GM12878 (cell line): ENCODE measurements around the gene UTP14C. TPM values are rescaled to one million over a fixed set of nuclear protein-coding genes. Genes with fewer than 3 reads are reported as not detected.

Experiments used
- ATAC-seq: fragments of 200-7000 bp; cut with Tn5 transposase; 3 replicates; pipeline ENCODE4 v1.9.1; 2020; ENCODE audit warnings: mild to moderate bottlenecking, moderate library complexity
- BruUV-seq: library from RNA; stranded (reverse); fragments of 400-500 nt; replicated peaks from 2 replicates; lab custom pipeline; 2021; lab: Mats Ljungman, UMichigan
- CTCF ChIA-PET: fragments of 300-600 bp; sonication (Branson Sonifier 250); formaldehyde crosslinking; extraction: SDS; loops from one replicate; lab custom pipeline; 2021; ENCODE audit warnings: inconsistent platforms; lab: Yijun Ruan, JAX
- POLR2A ChIA-PET: fragments of 350-600 bp; formaldehyde crosslinking; extraction: SDS; loops from one replicate; lab custom pipeline; 2021; ENCODE audit warnings: inconsistent platforms; lab: Charles Lee
- RAD21 ChIA-PET: fragments of 300-600 bp; sonication (Branson Sonifier 250); formaldehyde crosslinking; loops from one replicate; lab custom pipeline; 2023; ENCODE audit warnings: antibody characterized with exemption; ENCODE audit not compliant: unreplicated experiment; lab: Charles Lee
- SMC1A ChIA-PET: fragments of 300-600 bp; sonication (Branson Sonifier 250); formaldehyde crosslinking; loops from one replicate; lab custom pipeline; 2023; ENCODE audit not compliant: unreplicated experiment, uncharacterized antibody; lab: Charles Lee
- DNase-seq: peaks from one replicate; pipeline ENCODE4 v3.0.0-alpha.2; 2011; ENCODE audit warnings: low read depth, low spot score
- FAIRE-seq: peaks from 3 replicates; lab custom pipeline; 2011; peaks lifted over from hg19 to GRCh38; lab: Jason Lieb, UNC
- H2AFZ ChIP-seq: 2 replicates; pipeline ENCODE4 v1.6.0; 2011; ENCODE audit warnings: low read depth, low read length, control low read depth; ENCODE audit not compliant: control insufficient read depth
- H3K27ac ChIP-seq: 2 replicates; pipeline ENCODE4 v1.5.1; 2011; ENCODE audit warnings: control low read depth; ENCODE audit not compliant: control insufficient read depth, insufficient read depth
- H3K27me3 ChIP-seq, 2 experiments: replicated peaks in 1 of 2; 2 replicates each; pipeline versions ENCODE4 v1.6.0 to v1.6.1; 2011; ENCODE audit warnings: low read length in 1 of 2; ENCODE audit not compliant: control insufficient read depth in 2 of 2, insufficient read depth in 2 of 2
- H3K36me3 ChIP-seq, 2 experiments: 2 replicates each; pipeline ENCODE4 v1.5.1; 2011; ENCODE audit warnings: low read length in 1 of 2; ENCODE audit not compliant: control insufficient read depth in 2 of 2, insufficient read depth in 2 of 2
- H3K4me1 ChIP-seq: 2 replicates; pipeline ENCODE4 v1.6.1; 2011; ENCODE audit warnings: mild to moderate bottlenecking, low read length, moderate library complexity, mixed read lengths; ENCODE audit not compliant: control insufficient read depth, insufficient read depth
- H3K4me2 ChIP-seq: 2 replicates; pipeline ENCODE4 v1.6.0; 2011; ENCODE audit warnings: control low read depth; ENCODE audit not compliant: control insufficient read depth, insufficient read depth
- H3K4me3 ChIP-seq: fragments of 200-600 bp; sonication (generic); 2 replicates; pipeline ENCODE4 v1.5.1; 2016
- H3K79me2 ChIP-seq: 2 replicates; pipeline ENCODE4 v1.6.0; 2011; ENCODE audit warnings: low read length; ENCODE audit not compliant: control insufficient read depth, insufficient read depth
- H3K9ac ChIP-seq: 2 replicates; pipeline ENCODE4 v1.8.0; 2011; ENCODE audit warnings: low read length, control low read depth, mixed read lengths; ENCODE audit not compliant: control insufficient read depth, insufficient read depth
- H3K9me3 ChIP-seq: replicated peaks from 3 replicates; pipeline ENCODE4 v1.5.1; 2011; ENCODE audit warnings: mild to moderate bottlenecking, low read length; ENCODE audit not compliant: control insufficient read depth, insufficient read depth
- H4K20me1 ChIP-seq: 2 replicates; pipeline ENCODE4 v1.6.0; 2011; ENCODE audit not compliant: control insufficient read depth, insufficient read depth
- CBX5 ChIP-seq: sonication (generic); IDR thresholded peaks from 2 replicates; pipeline ENCODE4 v1.6.1; 2016; ENCODE audit warnings: low read depth, moderate library complexity, mild to moderate bottlenecking, inconsistent platforms
- EP300 ChIP-seq, 2 experiments: fragments of 150-350 bp in 1 of 2; IDR thresholded peaks; 2 replicates each; pipeline ENCODE4 v1.6.1; 2011 to 2012; ENCODE audit warnings: low read depth in 2 of 2, low read length in 2 of 2, borderline replicate concordance in 1 of 2, improper control_type of control experiment in 1 of 2, inconsistent platforms in 1 of 2; ENCODE audit not compliant: control insufficient read depth in 1 of 2
- FOXK2 ChIP-seq: fragments of 450-650 bp; IDR thresholded peaks from 2 replicates; pipeline ENCODE4 v1.6.1; 2017; ENCODE audit warnings: mild to moderate bottlenecking, moderate library complexity
- NFXL1 ChIP-seq: fragments of 450-650 bp; IDR thresholded peaks from 2 replicates; pipeline ENCODE4 v1.6.1; 2017; ENCODE audit warnings: antibody characterized with exemption, mild to moderate bottlenecking, borderline replicate concordance
- SUZ12 ChIP-seq: fragments of 200-600 bp; sonication (generic); IDR thresholded peaks from one replicate; pipeline ENCODE4 v1.6.1; 2018; ENCODE audit warnings: antibody characterized with exemption, mild to moderate bottlenecking; ENCODE audit not compliant: unreplicated experiment
- WGBS: methylation state at CpG from one replicate; pipeline ENCODE4 v1.1.6; 2016; ENCODE audit warnings: low lambda C conversion rate; ENCODE audit not compliant: insufficient replicate concordance, insufficient coverage; ENCODE audit errors: missing lambda C conversion rate; 5-methylcytosine and 5-hydroxymethylcytosine counted together
- in situ Hi-C: fragments of 300-500 bp; cut with MboI; formaldehyde crosslinking; loops from 9 replicates; pipeline ENCODE4 v1.14.3; 2018; ENCODE audit warnings: mixed read lengths
- intact Hi-C: fragments of 100-400 bp; cut with micrococcal nuclease; formaldehyde crosslinking; loops from one replicate; pipeline ENCODE4 v1.14.2; 2022; ENCODE audit not compliant: unreplicated experiment
- polyA plus RNA-seq, 11 experiments: library from polyadenylated mRNA; depleted of rRNA in 4 of 11; unstranded in 6 of 11; stranded (reverse) in 5 of 11; fragments of >200 nt; fragmentation: Nextera tagmentation in 4 of 11; fragmentation: Illumina TruSeq in 1 of 11; extraction: Ambion mirVana in 4 of 11; extraction: Trizol in 1 of 11; gene quantifications; 1 replicate in 1 of 11; 2 replicates in 10 of 11; pipeline versions ENCODE4 v1.2.1 to v1.2.3, GENCODE V29; 2011 to 2016; ENCODE audit warnings: inconsistent platforms in 2 of 11, missing spikeins in 2 of 11, low read depth in 1 of 11
- total RNA-seq, 4 experiments: library from RNA; depleted of rRNA in 3 of 4; stranded (reverse); fragments of >200 nt in 3 of 4; fragmentation: Illumina TruSeq in 1 of 4; extraction: Trizol in 1 of 4; gene quantifications; 2 replicates each; pipeline versions ENCODE4 v1.2.1 to v1.2.3, GENCODE V29; 2013 to 2021
- TF ChIP-seq, protein P1 (sequence below): fragments of 450-650 bp; formaldehyde crosslinking; IDR thresholded peaks from 2 replicates; pipeline ENCODE4 v1.5.0; 2022; ENCODE audit warnings: mild to moderate bottlenecking, missing genetic modification characterization

The UTP14C gene
- total and polyA plus RNA-seq, 10 of the 15 experiments (the other 5 are each of a cell fraction or from before 2014, with no cell fraction given), result 3.4 to 11.2 (median 6.0) TPM

- intact Hi-C loops, result no loop called here
Observed at GRCh38 chr13:52043675-52044074, 19.2 kb downstream of the UTP14C start.

More at GRCh38 chr13:52043675-52044074, 19.2 kb downstream of the UTP14C start:
- H3K4me2 ChIP-seq, result no peak overlapping the region
- H3K9me3 ChIP-seq, result no peaks in the 10 kb centered on the region
- H3K79me2 ChIP-seq, result no peaks in the 10 kb centered on the region
- FAIRE-seq (no peak), ATAC-seq (no peak), DNase-seq (no peak)
- H4K20me1 ChIP-seq, result no peaks in the 10 kb centered on the region
- H3K36me3 ChIP-seq, result no peaks in the 10 kb centered on the region
- H3K27ac ChIP-seq, result no peak overlapping the region
- ChIA-PET CTCF (no interaction called here), SMC1A (no interaction called here), RAD21 (no interaction called here), POLR2A (no interaction called here)
- no TSS peak for BruUV-seq
- in situ Hi-C loops, result no loop called here
- H2AFZ ChIP-seq, result no peak overlapping the region
- no peak overlapping the region for H3K9ac ChIP-seq
- WGBS, result 98% methylated on average over 3 of the region's 3 CpGs
- TF ChIP-seq SUZ12 (no peak), FOXK2 (no peak), EP300 (IDR thresholded peaks at IDR 0.05; ENCODE audit: borderline replicate concordance in 1 of 2, control insufficient read depth in 1 of 2, low read depth in 2 of 2, low read length in 2 of 2) (no peak), CBX5 (no peak), NFXL1 (no peak)
- TF ChIP-seq, protein P1, sequence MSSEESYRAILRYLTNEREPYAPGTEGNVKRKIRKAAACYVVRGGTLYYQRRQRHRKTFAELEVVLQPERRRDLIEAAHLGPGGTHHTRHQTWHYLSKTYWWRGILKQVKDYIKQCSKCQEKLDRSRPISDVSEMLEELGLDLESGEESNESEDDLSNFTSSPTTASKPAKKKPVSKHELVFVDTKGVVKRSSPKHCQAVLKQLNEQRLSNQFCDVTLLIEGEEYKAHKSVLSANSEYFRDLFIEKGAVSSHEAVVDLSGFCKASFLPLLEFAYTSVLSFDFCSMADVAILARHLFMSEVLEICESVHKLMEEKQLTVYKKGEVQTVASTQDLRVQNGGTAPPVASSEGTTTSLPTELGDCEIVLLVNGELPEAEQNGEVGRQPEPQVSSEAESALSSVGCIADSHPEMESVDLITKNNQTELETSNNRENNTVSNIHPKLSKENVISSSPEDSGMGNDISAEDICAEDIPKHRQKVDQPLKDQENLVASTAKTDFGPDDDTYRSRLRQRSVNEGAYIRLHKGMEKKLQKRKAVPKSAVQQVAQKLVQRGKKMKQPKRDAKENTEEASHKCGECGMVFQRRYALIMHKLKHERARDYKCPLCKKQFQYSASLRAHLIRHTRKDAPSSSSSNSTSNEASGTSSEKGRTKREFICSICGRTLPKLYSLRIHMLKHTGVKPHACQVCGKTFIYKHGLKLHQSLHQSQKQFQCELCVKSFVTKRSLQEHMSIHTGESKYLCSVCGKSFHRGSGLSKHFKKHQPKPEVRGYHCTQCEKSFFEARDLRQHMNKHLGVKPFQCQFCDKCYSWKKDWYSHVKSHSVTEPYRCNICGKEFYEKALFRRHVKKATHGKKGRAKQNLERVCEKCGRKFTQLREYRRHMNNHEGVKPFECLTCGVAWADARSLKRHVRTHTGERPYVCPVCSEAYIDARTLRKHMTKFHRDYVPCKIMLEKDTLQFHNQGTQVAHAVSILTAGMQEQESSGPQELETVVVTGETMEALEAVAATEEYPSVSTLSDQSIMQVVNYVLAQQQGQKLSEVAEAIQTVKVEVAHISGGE (CRISPR knock-in tag), result no peak
- H3K27me3 ChIP-seq, result no peaks in the 10 kb centered on the region
- no peak overlapping the region for H3K4me3 ChIP-seq
- no peaks in the 10 kb centered on the region for H3K4me1 ChIP-seq
